Measurements from ENCODE around the gene ELP5. TPM values are rescaled to one million over a fixed set of nuclear protein-coding genes. Genes with fewer than 3 reads are reported as not detected.
A peak's percentile ranks its signal among the peaks of the same experiment; 100 is the strongest.

Gene ELP5, protein sequence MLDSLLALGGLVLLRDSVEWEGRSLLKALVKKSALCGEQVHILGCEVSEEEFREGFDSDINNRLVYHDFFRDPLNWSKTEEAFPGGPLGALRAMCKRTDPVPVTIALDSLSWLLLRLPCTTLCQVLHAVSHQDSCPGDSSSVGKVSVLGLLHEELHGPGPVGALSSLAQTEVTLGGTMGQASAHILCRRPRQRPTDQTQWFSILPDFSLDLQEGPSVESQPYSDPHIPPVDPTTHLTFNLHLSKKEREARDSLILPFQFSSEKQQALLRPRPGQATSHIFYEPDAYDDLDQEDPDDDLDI
- 38.2 and 42.3 TPM in 2 replicates for total RNA-seq

DNA sequence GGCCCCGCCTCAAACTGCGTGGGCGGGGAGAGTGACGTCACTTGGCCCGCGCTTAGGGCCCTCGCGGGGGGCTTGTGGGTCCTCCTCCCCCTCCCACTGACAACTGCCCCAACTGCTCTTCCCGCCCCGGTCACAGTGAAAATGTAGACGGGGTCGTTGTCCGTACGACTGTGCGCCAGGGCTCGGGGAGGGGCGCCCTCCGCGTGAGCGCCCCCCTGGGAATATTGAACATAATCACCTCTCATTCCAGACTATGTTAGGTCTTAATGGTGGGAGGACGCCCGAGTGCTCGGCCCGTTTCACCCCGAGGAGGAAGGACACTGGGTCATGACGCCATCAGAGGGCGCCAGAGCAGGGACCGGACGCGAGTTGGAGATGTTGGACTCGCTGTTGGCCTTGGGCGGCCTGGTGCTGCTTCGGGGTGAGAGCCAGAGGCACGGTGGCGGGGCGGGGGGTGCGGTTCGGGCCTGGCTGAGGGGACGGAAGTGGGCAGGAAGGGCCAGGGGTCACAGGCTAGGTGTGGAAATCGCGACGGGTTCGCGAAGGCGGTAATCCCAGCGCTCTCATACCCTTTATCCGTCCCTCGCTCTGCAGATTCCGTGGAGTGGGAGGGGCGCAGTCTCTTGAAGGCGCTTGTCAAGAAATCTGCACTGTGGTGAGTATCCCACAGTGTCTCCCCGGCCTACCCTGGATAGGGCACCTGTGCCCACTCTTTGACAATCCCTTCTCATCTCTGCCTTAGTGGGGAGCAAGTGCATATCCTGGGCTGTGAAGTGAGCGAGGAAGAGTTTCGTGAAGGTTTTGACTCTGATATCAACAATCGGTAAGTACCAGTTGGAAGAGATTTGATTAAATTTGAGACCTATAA, at the start of gene ELP5:
Gene ELP5, plus strand, starts transcription at position 40 of the 868 bp plus-strand sequence. Its CDS starts 336 bp downstream, at position 376.
- DNase-seq (ENCODE audit: low read depth, low spot score) = peak; percentile 82

DNA sequence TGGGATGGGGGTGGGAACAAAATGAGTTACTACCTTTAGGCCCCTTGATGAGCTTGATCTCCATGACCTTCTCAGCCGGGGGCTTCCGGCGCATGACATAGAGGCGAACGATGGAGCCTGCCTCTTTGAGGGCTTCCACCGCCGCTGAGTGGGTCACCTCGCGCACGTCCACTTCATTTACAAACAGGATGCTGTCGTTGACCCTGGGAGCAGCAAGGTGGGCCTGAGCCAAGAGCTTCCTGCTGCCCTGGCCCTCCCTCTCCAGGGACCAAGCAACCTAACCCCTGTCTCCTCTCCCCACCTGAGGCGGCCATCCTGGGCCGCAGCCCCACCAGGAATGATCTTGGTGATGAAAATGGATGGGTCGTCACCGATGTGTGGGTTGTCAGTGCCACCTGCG, 48.6 kb upstream of the ELP5 start:
- no peak for DNase-seq (ENCODE audit: low read depth, low spot score)

DNA sequence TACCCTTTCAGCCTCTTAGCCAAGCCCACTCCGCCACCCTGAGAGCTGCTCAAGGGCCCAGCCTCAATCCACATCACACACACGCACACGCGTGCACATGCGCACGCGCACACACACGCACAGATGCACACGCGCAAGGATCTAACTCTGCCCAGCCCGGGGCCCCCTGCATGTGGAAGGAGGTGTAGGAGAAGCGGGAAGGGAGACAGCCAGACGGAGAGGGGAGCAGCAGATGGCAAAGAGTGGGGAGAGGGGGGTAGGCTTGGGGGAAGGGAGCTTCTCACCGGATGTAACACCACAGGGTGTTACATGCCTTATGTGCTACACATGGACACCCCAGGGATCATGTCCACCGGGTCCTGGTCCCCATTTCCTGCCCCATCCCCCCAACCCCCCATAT, 47.7 kb upstream of the ELP5 start:
- DNase-seq (ENCODE audit: low read depth, low spot score) = no peak

DNA sequence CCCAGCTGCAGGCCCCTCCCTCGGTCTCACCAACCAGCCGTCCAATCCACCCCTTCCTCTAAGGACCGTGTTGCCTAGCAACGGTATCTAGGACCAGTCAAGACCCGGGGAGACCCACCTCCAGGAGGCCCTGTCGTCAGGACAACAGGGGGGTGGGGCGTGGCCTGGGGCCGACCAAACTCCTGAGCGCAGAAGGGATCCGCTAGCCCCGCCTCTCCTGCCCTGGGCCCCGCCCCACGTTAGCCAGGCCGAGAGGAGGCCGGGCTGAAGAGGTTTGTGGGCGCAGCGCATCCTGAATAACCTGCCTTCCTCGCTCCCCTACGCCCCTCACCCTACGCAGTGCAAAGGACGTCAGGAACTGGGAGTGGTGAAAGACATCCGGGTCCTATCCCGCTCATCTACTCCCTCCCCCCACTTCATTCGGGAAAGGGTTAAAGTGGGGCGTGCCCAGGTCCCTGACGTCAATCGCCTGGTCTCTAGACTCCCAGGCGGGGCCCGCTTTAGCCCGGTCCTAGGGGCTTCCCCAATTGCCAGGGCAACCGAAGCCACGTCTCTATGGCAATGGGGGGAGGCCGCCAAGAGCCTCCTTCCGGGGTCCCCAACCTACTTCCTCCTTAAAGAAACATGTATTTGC, 47.1 kb upstream of the ELP5 start:
- DNase-seq (ENCODE audit: low read depth, low spot score) = no peak

DNA sequence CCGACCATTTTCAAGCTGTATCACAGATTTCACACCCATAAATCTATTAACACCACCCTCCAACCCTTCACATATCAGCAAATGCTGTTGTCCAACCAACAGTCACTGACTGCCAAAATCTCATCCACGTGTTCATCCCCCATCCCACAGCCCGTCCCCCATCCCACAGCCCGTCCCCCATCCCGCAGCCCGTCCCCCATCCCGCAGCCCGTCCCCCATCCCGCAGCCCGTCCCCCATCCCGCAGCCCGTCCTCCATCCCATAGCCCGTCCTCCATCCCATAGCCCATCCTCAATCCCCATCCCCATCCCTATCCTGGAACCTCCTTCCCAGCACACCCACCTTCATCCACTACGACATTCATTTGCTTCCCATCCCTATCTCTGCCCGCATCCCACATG, 46.5 kb upstream of the ELP5 start:
- DNase-seq (ENCODE audit: low read depth, low spot score) = no peak

DNA sequence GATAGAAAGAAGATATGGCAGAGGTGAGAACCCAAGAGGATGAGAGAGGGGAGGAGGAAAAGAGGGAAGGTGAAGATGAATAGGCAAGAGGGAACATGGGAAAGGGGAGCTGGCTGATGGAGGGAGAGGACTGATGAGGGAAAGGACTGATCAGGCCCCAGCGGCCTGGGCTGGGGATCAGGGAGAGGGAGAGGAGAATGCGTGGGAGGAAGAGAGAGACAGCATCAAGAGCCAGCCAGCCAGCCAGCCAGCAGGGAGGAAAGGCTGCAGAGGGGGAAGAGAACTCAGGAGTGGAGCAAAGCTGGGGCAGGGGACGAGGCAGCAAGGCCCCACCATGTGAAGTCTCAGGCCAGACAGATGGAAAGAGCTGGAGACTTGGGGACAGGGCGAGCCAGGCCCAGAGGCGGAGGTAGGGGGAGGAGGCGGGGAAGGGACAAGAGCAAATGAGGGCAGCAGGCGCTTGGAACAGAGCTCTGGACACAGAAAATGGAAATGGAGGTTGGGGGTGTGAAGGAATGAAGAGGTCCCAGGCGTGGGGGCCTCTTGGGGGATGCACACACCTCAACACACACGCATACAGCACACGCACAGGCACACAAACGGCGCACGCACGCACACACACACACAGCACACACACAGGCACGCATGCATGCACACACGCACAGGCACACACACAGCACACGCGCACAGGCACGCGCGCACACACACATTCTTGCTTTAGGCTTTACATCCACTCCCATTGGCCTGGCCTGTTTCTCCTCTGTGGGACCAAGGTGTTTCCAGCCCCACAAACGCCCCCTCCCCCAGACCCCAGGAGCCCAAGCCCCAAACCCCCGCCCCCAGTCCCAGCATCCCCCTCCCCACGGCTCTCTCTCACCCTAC, 44.7 kb upstream of the ELP5 start:
- DNase-seq (ENCODE audit: low read depth, low spot score) = no peak

DNA sequence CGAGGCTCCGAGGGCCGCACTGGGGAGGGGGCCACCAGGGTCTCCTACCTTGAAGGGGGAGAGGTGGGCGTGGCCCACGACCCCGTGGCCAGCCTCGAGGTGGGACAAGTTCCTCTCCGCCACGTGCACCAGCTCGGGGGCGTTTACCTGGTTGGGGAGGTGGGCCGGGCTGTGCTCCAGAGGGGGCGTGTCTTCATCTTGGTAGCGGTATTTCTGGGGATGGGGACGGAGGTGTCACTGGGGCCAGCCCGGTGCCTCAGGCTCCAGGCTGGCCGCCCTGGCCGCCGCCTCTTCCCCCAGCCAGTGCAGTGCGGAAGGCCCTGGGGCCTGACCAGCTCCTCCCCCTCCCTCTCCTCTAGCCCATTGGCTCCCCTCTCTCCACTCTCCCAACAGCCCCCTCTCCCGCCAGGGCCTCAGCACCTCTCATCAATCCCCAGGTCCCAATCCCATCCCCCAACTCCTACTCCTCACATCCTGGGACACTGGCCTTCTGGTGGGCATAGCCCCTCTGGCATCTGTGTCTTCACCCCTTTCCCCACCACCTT, 43.9 kb upstream of the ELP5 start:
- DNase-seq (ENCODE audit: low read depth, low spot score) = no peak

DNA sequence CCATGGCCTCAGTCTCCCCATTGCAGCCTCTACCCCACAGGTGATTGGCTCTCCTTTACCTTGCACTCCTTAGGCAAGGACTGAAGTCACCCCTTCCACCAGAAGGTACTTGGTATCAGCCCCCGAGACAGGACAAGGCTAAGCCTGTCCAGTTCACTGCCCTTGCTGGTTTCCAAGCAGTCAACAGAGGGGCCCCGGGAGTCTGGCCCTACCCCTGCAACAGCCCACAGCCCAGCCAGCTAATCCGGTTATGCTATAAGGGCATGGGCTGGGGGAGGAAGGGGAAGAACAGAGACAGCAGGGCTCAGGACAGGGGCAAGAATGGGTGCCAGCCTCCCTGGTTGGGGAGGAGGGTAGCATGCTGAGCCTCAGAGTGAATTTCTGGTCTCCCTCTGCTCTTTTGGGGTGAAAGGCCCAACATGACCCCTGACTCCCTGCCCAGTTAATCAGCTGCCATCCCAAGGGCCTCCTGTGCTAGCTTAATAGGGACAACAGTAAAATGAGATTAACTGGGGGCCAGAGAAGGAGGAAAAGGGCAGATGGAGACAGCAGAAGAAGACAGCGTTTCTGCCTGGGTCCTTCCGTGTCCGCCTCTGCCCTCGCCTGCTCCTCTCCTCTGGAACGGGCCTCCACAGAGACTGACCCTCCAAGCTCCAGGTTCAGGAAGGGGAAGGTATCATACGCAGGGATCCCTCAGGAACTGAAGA, 43.1 kb upstream of the ELP5 start:
- no peak for DNase-seq (ENCODE audit: low read depth, low spot score)

DNA sequence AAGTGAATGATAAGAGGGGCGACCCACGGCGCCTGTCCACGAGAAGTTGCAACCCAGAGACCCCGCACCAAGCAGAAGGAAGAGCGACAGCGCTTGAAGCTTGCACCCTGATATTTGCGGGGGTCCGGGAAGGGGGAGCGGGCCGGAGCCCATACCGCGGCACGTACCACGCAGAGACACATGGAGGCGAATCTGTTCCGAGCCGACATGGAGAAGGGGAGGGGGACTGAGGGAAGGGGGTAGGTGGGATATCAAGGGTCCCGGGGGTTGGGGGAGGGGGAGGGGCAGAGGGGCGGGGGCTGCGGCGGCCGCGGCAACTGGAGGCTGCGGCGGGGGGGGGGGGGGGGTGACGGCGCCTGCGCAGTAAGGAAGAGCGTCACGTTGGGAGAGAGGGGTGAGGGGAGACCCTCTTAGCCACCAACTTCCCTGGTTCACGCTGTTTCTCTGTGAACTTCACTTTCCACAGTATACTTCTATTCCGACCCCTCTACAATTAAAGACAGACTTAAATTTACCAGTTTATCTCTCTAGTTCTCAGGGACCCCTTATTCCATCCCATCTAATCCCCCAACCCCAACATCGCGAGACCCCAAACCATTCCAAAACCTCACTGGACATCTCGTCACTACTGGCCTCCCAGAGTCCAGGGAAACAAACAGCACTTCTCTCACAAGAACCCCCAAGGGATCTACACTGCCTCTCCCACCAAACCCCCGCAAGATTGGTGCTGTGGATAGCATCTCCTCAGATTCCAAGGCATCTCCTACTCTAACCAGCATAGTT, 40.3 kb upstream of the ELP5 start:
- no peak for DNase-seq (ENCODE audit: low read depth, low spot score)

DNA sequence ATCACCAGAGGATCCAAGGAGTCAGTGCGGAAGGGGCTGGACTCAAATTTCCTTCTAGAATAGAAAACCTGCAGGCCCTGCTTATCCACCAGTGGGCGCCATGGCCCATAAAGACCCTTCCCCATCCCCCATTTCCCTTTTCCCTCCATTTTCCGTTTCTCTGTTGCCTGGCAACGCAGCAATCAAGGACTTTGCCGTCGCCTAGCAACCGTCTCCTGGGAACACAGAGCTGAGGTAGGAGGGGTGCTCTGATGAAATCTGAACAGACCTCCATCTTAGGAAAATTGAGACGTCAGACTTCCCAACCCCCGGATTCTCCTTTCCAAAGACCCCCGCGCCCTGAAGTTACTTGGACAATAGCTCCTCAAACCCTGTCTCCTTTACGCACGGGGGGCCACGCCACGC, 38.1 kb upstream of the ELP5 start:
- no peak for DNase-seq (ENCODE audit: low read depth, low spot score)

DNA sequence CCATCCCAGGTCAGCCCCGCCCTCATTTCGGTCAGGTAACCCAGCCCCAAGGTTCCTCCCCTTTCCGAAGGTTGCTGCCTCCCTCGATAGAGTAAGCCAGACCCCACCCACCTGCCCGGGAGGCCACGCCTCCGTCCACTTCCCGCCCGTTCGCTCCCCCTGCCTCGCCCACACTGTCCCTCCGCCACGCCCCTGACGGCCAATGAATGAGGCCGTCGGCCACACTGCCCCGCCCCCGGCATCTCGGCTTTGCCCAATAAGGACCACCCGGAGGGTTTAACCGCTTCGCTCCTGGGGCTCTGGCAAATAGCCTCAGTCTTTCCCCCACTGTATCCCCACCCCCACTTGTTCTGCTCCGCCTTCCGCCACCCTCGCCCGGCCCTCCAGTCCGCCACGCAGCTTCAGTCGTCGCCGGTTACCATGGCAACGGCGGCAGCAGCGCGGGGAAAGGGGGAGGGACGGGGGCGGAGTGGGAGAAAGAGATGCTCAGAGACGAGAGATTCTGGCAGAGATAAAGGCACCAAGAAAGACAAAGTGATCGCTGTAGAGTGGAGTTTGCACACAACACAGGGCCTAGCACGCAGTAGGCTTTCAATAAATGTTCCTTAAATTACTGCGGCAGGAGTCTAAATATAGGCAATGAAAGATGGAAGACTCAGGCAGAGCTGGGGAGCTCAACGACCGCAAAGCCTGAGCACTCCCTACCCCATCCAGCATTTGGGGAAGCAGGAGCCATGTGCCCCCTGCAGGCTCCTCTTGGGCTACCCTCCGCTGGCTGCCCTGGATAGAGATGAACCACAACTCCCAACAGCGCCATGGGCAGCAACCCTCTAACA, 37.5 kb upstream of the ELP5 start:
- DNase-seq (ENCODE audit: low read depth, low spot score) = peak; percentile 88

DNA sequence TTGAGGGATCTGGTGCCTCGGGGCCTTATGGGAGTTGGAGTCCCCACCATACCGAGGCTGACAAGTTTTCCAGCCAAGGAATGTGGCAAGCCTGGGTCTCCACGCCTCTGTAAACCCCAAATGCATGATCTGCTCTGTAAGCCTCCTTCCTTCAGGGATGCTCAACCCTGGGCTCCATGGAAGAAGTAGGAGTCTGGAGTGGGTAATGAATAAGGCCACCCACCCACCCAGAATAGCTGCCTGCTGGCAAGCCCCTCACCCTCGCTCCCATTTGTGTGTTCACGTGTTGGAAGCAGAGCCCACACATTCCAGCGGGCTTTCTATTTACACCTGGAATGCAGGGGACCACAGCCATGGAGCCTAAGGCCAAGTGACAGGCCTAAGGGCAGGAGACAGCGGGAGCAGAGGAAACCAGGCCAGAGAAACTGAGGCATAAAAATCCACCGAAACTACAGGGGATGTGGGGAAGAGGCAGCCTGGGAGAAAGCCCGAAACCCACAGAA, 36.8 kb upstream of the ELP5 start:
- no peak for DNase-seq (ENCODE audit: low read depth, low spot score)

DNA sequence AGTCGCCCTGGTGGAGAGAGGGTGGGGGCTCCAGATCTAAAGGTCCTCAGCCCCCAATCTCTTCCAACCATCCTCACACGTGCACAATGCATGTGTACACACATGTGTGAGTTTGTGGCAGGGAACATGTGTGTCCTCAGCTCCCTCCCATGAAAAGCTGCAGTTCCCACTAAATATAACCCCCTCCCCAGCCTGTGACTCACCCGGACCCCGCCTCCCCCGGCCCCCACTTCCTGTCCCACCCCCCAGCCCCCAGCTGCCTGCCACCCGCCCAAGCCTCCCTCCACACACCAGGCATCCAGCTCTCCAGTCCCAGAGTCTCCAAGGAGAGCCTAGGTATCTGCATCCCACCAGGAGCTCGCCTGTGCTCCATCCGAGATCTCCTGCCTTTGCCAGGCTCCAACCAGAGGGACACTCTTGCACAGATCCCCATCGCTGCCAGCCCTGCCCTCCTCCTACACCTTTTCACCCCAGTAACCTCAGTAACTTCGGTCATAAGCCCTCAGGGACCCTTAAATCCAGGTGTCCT, 36.3 kb upstream of the ELP5 start:
- DNase-seq (ENCODE audit: low read depth, low spot score) = no peak

DNA sequence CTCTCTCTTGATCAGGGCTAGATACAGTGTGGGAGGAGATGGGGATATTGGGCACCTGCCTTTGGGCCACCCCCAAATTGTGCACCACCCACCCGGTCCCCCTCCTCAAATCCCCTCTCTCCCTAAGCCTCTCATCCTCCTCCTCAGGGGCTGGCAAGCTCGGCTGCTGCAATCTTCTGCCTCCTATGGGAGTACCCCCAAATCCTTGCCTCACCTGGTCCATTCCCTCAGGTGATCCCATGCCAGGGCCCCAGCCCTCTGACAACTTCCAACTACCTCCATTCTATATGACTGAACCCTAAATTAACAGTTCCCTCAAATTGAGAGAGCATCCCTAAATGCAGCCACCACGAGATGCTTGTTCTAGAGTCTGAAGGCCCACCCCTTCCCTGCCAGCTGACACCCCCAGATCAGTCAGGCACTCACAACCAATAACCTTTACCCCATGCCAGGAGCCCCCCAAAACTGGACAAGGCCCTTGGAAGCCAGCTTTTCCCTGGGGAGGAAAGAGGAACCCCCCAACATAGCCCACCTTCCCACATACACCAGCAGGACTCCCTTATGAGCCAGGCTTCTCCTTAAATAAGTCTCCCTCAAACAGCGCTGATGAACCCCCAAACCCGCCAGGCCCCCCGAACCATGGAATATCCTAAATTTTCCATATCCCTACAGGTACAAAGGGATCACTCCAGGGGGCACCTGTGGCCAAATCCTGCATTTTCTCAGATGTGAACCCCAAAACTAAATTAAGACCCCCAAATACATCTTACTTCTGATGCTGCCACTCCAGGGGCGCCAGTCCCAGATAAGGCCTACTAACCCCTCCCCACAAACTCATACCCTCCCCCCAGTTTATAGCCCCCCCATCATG, 35.5 kb upstream of the ELP5 start:
- DNase-seq (ENCODE audit: low read depth, low spot score) = no peak

DNA sequence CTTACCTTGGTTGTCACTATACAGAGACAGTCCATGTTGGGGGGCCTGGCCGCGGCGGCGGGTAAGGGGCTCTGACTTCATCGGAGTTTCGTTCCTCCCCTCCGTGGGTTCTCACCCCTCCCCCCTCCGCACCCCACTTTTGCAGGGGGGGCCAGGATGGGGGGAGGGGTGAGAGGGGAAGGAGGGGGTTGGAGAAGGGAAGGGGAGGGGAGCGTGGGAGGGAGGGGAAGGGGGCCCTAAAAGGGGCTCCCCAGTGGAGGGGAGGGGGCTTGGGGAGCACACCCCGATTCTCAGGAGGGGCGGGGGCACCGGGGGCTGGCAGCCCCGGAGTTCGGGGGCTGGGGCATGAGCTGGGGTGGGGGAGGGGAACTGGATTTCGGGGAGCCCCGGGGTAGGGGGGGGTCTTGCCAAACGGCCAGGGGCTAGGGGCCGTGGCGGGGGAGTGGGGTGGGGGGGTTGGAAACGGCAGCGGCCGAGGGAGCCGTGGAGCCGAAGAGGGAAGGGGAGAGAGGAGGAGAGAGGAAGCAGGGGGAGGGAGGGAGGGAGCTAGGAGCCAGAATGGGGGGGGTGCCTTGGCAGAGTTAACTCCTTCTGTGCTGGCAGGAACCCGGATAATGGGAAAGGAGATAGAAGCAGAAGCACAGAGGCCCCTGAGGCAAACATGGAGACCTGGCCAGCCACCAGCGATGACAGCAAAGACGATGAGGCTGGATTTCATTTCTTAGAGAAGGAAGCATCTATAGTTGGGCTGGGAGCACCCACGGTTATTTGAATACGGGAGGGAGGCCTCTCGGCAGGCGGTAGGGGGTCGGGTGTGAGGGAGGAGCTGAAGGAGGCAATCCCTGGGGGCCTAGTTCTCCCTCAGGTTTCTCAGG, 34.7 kb upstream of the ELP5 start:
- DNase-seq (ENCODE audit: low read depth, low spot score) = no peak

DNA sequence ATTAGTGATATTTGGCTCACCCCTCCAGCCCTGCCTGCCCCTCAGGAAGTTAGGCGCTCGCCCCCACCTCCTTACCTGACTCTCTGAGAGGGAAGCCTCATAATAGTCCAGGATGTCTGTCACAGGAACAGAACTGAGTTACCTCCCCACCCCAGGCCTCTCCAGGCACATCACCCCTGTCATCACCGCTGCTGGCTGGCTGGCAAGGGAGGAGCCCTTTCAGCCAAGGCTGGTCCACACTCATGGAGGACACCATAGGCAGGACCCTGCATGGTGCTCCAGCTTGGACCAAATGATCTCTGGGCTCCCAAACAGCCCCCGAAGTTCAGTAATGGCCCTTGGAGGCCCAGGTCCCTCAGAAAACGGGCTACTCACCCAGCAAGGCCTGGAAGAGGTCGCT, 33.8 kb upstream of the ELP5 start:
- no peak for DNase-seq (ENCODE audit: low read depth, low spot score)

All from pulmonary artery endothelial cell (primary cell).